Activated naive CD4-positive, alpha-beta T cell treated with Interleukin-2 at 50 U/mL for 16 hours (primary cell): ENCODE results near the gene MRPL41.
A peak's percentile ranks its signal among the peaks of the same experiment; 100 is the strongest.
"Not testable (repeated sequence)": the region's sequence is repeated elsewhere in the genome, so short reads cannot be mapped to it uniquely, and the experiment has no call there.

Experiments
- DNase-seq: peaks from one replicate; pipeline ENCODE4 v3.0.0-alpha.2; 2020

MRPL41 gene

DNA sequence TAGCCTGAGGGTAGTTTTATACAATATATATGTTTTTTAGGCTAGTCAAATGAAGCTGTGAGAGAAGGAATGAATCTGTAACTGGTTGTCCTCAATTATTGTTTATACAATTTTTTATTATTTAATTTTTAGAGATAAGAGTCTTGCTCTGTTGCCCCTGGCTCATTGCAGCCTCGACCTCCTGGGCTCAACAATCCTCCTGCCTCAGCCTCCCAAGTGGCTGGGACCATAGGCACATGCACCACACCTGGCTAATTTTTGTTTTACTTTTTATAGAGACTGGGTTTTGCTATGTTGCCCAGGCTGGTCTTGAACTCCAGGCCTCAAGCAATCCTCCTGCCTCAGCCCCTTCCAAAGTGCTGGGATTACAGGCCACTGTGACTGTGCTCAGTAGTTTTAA is 2.7 kb downstream of the MRPL41 start:
- no peak for DNase-seq

DNA sequence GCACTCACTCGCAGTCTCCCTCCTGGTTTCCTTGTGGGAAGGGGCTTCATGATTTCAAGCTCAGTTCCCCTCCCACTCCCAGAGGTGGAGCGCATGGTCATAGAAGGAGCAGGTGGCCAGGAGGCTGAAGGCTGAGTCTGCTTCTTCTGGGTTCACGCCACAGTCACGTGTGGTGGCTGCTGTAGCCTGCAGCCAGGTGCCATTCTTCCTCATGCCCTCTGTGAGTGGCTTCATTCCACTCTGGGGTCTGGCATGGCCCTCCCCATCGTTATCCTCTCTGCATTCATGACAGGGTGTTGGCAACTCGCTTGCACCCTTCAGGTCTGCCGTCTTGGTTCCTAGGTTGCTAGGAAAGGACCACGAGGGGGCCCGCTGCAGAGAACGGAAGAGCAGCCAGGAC is 3.5 kb downstream of the MRPL41 start:
- no peak for DNase-seq

DNA sequence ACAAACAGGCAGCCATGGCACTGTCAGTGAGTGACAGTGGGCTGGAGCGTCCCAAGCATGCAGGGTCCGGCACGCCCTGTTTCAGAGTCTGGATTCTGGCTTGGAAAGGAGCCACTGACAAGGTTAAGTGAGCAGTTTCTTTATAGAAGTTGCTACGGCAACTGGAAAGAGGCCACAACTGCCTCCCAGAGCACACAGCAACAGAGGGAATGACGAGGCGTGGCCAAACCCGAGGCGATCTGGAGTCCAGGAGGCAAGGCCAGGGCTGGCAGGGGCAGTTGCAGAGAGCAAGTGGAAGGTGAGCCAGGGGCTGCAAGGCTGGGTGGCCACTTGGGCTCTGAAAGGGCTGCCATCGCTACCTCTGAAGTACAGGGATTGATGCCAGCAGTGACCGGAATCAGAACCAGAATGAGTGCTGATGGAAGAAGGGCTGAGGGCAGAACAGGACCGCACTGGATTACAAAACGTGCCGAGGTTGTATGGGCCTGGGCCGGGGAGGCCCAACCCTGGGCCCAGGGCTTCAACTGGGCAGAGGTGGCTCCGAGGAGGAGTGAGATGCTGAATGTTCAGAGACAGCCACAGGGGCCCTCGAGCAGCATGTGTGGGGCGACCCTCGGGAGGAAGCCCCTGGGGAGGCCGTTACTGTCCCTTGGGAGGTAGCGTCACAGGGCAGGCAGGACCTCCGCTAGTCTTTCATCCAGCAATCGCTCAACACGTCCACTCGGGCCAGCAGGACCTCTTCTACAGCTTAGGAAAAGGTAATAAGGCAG is 4.6 kb downstream of the MRPL41 start:
- DNase-seq = no peak

DNA sequence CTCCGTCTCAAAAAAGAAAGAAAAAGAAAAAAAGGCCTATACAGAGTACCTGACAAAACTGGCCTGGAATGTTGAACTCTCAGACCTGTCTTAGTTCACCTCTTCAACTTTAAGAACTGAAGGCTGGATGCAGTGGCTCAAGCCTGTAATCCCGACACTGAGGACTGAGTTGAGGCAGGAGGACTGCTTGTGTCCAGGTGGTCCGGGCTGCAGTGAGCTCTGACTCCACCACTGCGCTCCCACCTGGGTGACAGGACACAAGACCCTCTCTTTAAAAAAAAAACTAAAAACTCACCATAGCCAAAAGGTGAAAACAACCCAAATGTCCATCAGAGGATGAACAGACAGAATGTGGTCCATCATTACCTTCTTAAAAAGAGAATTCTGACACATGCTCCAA is 6.4 kb downstream of the MRPL41 start:
- DNase-seq = no peak

DNA sequence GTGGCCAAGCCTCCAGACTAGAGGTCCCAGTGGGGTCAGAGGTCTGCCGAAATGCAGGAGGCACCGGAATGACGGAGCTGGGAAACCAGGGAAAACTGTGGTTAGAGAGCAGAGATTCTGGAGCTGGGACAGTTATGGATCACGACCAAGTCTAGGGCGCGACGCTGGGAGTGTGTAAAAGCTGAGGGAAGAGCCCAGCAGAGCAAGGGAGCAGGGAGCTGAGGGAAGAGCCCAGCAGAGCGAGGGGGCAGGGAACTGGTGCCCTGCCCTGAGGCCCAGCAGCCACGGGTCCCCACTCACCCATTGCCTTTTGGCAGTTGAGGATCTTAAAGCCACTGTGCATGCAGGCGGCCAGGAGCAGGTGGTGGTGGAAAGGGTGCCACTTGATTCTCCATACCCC is 12.5 kb downstream of the MRPL41 start:
- DNase-seq = no peak

DNA sequence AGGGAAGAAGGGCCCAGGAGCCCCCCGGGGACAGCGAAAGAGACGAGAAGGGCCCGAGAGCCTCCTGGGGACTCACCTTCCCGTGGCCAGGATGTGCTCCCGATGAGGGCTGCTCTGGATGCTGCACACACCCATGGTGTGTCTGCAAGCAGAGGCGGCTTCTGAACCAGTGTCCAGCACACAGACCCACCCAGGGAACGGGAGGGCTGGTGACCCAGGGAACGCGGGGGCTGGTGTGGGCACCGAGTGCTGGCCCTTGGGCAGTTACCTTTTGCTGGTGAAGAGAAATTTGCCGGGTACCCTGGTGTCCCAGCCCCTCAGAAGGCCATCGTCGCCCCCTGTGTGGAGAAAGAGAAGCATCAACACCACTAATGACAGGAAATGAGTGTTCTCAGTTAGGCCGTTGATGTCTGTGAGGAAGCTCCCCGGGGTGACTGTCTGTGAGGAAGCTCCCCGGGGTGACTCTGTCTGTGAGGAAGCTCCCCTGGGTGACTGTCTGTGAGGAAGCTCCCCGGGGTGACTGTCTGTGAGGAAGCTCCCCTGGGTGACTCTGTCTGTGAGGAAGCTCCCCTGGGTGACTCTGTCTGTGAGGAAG is 13.2 kb downstream of the MRPL41 start:
- DNase-seq = no peak

DNA sequence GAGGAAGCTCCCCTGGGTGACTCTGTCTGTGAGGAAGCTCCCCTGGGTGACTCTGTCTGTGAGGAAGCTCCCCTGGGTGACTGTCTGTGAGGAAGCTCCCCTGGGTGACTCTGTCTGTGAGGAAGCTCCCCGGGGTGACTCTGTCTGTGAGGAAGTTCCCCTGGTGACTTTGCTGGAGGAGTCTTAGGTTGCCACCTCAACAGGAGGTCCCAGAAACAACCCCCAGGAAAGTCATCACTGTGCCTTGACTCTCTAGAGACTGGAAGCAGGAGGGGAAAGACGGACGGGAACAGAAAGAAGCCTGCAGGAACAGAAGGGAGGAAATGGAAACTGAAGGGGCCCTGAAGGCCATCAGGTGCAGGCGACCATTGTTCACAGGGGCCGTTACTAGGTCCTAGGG is 16.8 kb downstream of the MRPL41 start:
- DNase-seq = not testable (repeated sequence)

DNA sequence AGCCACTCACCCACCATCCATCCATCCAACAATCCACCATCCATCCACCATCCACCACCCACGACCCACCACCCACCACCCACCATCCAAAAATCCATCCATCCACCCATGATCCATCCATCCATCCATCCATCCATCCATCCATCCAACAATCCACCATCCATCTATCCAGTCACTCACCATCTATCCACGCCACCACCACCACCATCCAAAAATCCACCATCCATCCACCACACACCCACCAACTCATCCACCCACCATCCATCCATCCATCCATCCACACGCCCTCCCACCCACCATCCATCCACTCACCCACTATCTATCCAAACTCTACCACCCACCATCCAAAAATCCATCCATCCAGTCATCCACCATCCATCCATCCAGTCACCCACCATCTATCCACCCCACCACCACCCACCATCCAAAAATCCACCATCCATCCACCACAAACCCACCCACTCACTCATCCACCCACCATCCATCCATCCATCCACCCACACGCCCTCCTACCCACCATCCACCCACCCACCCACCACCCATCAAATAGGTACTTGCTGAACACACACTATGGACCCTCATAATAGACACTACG is 18.0 kb downstream of the MRPL41 start:
- DNase-seq = no peak

DNA sequence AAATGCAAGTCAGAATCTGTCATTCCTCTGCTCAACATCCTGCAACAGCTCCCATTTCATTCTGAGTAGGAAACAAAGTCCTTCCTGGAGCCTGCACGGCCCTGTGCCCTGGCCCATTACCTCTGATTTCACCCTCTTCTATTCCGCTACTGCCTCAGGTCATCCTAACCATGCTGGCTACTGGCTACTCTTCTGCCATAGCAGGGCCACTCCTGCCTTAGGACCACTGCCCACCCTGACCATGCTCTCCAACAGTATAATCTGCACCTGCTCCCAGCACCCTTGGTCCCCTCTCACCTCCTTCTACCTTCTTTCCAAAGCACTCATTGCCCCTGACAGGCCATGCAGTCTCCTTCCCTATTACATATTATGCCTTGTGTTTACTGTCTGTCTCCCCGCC is 18.9 kb downstream of the MRPL41 start:
- DNase-seq = no peak

DNA sequence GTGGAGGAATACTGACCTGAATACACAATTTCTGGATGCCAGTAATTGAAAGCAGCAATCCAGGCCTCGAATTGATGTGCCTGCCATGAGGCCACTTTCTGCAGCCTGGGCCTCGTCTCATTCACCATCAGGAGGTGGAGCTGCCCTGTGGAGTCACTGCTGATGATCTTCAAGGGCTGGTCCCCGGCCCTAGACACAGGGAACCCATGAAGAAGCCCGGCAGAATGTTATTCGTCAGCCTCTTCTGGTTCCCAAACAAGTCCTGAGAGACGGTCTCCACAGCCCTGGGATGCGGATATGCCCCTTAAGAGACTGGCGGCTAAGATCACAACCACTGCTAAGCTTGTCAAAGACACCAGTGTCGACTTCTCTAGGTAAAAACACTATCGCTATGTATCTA is 22.5 kb downstream of the MRPL41 start:
- DNase-seq = no peak

DNA sequence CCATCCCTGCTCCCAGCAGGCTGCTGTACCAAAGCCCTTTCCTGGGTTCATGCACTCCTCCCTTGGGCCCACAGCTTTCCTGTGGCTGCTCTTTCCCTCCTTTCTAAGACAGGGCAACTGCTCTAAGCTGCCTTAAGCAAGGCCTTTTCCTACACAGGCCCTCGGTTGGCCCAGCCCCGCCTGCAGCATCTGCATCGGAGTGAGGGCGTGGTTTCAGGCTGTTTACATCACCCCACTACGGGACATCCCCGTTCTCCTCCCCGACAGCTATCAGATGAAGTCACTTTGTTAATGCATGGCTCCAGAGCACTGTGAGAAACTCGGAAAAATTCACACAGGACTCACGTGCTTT is 23.7 kb downstream of the MRPL41 start:
- DNase-seq = peak; percentile 27

DNA sequence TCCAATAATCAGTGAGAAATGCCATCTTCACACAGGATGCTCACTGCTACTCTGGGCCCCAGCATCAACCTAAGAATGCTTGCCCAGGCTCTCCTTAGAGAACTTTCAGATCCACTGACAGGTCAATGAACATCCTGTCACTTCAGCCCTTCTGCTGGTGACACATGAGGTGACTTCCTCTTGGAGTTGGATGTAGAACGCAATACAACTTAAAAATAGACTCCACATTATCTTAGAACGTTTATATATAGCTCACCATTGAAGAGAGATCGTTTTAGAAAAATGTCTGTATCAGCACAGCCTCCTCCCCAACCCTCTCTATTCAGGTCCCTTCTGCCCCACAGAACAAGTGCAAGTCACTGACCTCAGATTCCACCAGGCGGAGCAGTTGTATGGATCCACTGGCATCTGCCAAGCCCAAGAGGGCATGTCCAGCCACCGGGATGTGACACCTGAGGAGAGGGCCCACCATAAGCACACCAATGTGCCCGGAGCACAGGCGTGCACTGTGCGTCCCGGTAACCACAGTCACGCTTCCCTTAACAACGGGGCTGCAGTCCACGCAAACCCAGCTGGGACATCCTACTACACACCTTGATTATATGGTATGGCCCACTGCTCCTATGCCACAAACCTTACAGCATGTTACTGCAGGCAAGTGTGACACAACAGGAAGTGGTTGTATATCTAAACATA is 24.2 kb downstream of the MRPL41 start:
- DNase-seq = no peak

DNA sequence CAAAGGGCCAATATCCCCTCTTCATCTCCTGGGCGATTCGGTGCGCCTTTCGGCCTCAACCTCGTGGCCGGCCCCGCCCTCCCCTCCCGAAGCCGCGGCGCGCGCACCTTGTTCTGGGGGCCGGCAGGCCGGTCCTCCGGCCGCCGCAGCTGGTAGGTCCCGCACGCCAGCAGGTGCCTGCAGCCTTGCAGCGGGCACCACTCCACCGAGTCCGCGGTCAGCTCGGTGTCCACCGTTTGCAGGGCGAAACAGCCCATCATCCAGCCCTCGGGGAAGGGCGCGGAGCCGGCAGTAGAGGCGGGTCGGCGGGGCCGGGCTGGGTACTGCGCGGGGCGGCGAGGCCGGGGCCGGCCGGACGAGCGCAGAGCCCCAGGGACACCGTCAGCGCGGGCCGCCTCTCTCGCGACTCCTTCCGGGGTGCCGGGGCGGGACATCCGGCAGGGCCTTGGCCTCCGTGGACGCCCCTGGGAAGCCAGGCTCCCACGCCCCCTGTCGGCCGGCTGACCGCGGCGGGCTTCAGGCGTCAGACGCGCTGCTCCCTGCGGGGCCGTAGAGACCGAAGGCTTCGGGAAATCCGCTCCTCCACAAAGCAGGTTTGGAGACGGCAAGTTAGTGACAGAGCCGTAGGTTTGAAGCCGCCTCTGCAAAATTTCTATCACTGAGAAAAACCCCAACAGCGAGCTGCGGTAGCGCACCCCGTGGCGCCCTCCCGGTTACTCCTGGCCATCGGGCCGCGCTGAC is 27.0 kb downstream of the MRPL41 start, which contains the start of gene DPH7:
Gene DPH7 (minus strand): TSS at position 408 of the 741 bp plus-strand sequence. CDS start 148 bp downstream, at position 260.
- peak; percentile 98 for DNase-seq

DNA sequence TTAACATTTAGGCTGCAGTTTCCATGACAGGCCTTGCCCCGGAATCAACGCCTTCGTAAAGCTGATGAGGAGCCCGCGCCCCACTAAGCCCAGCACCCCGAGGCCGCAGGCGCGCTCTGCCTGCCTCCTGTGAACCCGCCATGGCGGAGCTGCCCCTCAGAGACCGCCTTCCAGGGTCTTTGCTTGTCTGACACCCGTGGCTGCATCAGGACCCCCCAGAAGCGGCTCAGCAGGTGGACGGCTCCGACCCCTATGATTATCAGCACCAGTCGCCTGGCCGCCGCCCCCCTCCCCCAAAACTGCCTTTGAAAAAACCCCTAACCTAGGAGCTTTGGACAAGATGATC is 27.6 kb downstream of the MRPL41 start:
- no peak for DNase-seq

DNA sequence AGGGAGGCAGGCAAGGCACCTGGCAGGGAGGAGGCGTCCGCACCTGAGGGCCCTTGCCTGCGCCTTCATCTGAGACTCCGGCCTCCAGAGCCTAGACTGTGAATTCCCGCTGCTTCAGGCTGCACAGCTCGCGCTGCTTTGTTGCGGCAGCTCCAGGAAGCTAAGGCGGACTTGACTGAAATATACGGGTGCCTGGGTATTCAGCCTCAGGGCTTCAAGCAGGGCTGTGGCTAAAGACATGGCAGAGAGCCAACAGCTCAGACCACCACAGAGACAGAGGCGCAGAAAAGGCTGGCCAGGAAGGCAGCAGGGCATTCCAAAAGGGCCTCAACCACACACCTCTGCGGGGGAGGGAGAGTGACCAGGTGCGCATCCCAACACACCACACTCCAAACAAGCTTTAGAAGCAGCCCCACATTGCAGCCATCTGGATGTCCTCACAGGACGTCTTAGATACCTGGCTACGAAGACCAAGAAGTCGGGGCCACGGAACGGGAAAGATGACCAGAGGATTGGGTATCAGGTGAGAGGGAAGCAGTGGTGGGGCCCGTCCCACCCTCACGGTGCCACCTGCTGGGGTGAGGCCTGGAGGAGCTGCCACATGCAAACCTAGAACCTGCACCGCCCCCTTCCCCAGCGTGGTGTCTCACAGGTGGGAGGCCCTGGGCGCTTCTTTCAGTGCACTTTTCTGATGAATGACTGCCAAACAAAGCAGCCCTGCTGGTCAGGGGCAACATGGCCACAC is 28.7 kb downstream of the MRPL41 start:
- DNase-seq = no peak

DNA sequence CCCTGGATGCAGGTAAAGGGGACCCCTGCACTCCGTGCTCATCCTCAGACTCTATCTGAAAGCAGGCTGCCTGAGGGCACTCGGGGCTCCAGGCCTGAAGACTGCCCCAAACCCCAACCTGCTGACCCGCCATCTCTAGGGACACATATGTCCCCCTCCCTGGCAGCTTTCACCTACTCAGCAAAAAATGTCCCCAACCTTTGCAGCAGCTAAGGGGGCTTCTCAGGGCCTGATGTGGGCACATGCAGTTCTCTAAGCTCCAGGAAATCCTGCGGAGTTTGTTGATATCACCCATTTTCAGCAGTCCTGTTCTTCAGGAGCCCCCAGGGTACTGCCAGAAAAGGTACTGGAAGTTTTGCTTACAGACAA is 29.3 kb downstream of the MRPL41 start:
- no peak for DNase-seq

DNA sequence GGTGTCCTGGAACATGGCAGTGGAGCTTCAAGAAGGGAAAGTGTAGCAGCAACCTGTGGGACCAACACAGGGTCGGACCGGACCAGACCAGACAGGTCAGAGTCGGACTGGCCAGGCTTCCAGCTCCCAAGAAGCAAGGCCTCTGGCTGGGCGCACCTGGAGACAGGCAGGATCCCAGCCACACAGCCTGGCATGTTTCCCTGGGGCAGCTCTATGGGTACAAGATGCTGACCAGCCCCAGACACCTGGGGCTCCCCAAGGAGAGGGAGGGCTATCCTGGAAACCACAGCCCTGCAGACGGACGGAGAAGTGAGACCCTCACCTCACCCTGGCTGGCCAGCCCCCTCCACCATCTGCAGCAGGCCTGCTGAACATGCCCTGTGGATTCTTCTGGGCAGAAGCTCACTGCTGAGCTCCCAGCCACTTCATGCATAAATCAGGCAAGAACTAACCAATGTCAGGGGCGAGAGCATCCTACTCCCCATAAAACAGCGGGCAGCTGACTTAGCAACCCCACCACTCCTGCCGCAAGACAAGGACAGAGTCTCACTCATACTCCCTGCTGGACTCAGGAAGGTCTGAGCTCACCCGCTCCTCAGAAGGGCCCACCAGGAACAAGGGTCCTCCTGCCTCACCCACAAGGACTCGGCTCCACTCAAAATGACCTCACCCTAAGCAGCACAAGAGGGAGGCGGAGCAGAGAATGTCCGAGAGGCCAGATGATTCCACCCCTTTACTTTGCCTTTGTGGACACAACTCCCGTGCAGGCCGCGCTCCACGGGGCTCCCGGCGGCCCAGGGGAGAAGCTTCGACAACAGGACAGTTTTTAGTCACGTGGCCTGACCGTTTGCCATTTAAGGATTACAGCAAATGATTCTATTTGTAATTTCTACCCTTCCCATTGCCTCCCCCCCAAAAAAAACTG is 29.9 kb downstream of the MRPL41 start:
- no peak for DNase-seq

DNA sequence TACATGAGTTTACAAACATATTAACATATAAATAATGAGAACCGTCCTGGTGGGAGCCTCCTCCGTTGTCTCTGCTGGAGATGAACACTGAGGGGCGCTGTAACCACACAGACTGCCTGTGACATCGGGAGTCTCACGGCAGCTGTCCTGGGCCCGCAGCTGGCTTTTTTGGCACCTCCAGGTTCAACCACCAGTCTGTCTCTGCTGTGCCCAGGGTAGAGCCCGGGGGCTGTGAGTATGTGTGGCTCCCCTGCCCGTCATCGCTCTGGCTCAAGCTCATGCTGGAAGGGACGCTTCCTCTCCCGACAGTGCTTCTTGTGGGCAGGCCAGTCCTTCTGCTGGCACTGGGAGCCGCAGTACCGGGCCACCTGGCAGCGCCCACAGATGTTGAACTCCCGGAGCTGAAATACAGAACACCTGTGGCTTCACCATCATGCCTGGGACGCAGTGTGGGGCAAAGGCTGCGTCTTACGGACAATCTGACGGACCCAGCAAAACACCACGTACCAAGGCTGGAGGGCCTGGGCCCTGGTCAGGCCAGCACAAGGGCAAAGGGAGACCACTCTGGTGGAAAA is 30.7 kb downstream of the MRPL41 start:
- no peak for DNase-seq

DNA sequence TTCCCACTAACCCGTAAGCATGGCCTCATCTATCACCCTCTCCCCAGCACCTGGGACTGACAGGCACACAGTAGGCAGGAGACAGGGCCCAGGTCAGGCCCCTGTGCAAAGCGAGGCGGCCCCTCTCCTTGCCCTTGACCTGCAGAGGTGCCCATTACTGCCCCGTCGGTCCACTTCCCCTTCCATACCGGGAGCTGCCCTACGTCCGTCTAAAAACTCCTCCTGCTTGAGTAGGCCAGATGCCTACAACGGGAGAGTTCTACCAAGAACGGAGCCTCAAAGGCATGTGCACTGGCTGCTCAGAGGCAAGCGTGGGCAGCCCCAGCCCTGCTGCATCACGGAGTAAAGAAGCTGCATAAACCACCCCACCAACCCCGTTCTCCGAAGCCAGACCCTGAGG is 31.7 kb downstream of the MRPL41 start:
- DNase-seq = no peak

DNA sequence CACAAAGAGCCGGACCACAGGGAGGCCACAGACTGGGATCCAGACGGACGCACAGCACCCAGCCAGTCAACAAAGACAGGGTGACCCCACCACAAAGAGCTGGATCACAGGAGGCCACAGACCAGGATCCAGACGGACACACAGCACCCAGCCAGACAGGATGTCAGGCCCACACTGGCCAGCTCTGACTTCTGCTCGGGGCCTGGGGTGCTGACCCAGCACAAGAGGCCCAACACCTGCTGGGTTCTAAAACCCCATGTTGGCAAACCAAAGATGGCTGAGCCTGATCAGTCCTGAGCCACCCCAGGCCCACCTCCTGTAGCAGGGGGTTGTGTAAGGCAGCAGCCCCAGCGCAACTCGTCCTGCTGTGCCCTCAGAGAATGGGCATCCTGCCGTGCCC is 32.3 kb downstream of the MRPL41 start:
- no peak for DNase-seq

DNA sequence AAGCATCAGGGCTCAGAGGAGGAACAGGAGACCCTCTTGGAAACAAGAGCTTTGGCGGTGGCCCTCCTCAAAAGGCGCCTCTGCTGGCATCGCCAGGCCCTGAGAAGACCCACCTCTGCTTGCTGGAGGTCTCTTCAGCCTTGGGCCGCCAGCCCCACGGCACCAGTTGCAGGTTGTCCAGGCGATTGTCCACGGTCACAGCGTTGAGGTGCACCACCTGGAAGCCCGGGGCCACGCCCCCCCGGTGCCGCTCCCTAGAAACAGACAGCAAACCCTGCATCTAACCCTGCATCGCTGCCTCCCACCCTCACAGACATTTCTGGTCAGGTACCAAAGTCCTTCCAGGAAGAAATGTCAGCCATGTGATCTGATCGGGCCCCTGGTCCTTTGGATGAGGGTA is 35.2 kb downstream of the MRPL41 start:
- no peak for DNase-seq
